HFF-Myc (cell line): ENCODE data around the gene TTC8.

Experiments
- DNase-seq: peaks from one replicate; pipeline ENCODE4 v3.0.0-alpha.2; 2011; ENCODE audit warnings: low read depth; ENCODE audit errors: extremely low read depth
- H3K4me3 ChIP-seq: replicated peaks from 2 replicates; pipeline ENCODE4 v1.5.1; 2011; ENCODE audit warnings: low read depth, mild to moderate bottlenecking, control low read depth, low read length
- TF ChIP-seq, protein P1 (sequence below): IDR thresholded peaks from 2 replicates; pipeline ENCODE4 v1.5.1; 2012; ENCODE audit warnings: mild to moderate bottlenecking, low read depth, low read length, control low read depth; ENCODE audit errors: missing control alignments

TTC8 gene

DNA sequence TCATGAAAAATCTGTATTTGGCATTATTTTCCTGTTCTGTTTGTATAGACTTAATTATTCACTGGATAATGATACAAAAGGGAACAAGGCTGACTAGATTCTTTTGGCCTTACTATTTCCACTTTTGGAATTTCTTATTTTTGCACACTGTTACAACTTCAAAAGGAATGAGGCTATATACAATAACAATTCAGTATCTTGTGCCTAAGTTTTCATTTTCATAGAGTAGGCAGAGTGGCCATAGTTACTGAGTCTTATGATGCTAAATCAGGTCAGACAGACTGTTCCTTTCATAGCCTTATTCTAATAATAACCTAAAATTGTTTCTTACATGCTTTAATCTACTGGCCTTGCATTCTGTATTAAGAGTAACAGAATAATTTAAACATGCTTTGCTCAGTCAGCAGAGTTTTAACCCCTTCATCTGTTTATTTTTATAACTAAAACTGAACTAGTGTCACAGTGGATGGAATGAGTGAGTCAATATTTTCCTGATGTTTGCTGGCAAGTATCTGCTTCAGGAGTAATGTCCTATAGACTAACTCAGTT, 10.5 kb downstream of the TTC8 start:
- DNase-seq: no peak
- TF ChIP-seq, protein P1, sequence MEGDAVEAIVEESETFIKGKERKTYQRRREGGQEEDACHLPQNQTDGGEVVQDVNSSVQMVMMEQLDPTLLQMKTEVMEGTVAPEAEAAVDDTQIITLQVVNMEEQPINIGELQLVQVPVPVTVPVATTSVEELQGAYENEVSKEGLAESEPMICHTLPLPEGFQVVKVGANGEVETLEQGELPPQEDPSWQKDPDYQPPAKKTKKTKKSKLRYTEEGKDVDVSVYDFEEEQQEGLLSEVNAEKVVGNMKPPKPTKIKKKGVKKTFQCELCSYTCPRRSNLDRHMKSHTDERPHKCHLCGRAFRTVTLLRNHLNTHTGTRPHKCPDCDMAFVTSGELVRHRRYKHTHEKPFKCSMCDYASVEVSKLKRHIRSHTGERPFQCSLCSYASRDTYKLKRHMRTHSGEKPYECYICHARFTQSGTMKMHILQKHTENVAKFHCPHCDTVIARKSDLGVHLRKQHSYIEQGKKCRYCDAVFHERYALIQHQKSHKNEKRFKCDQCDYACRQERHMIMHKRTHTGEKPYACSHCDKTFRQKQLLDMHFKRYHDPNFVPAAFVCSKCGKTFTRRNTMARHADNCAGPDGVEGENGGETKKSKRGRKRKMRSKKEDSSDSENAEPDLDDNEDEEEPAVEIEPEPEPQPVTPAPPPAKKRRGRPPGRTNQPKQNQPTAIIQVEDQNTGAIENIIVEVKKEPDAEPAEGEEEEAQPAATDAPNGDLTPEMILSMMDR: no peak
- H3K4me3 ChIP-seq: no peak overlapping the region

DNA sequence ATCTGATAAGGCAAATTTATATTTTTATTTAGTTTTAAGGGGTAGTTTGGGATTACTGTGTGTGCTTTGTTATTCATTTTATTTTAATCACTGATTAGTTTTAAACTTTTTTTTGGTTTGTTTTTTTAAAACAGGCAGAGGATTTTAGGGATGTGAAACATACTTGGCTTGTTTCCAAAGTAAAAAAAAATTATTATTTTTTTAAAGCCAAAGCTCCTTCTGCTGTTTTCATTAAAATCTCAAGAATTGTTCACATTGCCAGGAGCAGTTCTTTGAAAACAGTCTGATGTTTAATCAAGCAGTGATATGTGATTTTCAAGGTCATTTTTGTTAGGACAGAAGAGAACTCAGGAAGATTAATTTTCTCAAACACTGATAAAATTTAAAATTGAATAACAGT, 11.2 kb downstream of the TTC8 start:
- no peak for DNase-seq
- TF ChIP-seq, protein P1: no peak

DNA sequence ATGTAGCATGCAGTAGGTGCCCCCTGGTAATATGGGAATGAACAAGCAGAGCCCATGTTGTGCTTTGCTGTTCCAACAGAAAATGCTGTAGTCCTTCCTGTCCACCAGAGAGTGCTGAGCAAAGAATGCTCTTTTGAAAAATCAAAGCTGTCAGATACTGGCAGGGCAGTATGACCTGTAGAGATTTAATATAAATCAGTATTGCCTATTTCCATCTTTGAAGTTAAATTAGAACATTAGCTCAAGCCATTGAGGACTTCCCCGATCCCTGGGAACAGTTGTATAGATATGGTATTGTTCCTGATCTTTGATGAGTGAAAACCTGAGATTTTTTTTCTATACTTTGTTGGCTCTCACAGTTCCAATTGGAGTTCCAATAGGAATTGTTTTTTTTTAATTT, 13.0 kb downstream of the TTC8 start:
- TF ChIP-seq, protein P1: no peak
- no peak for DNase-seq

More for the DNA sequence above, 11.2 kb downstream of the TTC8 start:
- H3K4me3 ChIP-seq: no peak overlapping the region

DNA sequence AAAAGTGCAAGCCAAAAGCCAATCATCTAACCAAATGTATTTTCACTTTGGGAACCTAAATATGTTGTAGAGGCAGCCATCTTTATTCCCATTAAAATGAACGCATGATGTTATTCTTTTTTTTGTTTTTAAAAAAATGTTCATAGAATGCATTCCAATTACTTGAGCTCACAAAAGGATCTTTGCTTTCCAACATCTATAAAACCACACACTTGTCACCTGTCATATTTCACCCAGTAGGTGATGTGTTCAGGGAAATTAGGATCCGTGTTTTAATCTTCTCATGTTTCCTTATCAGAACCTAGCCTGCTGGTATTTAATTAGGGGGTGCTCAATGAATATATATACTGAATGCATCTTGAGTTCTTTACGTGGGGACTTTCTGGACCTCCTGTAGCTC, 13.6 kb downstream of the TTC8 start:
- no peak for DNase-seq
- H3K4me3 ChIP-seq: no peak overlapping the region
- TF ChIP-seq, protein P1: no peak

More for the DNA sequence above, 13.0 kb downstream of the TTC8 start:
- no peak overlapping the region for H3K4me3 ChIP-seq

DNA sequence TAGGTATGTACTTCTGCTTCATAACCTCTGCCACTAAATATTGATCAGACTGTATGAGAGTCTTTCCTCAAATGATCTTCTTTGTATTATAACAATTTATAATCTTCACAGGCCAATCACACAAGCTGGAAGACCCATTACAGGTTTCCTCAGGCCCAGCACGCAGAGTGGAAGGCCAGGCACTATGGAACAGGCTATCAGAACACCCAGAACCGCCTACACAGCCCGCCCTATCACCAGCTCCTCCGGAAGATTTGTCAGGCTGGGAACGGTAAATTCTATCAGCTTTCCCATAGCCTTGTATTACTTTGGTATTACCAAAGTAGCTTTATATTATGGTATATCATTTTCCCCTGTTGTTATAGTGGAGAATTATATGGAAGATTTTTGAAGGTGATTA, 16.5 kb downstream of the TTC8 start:
- H3K4me3 ChIP-seq: no peak overlapping the region
- DNase-seq: no peak
- TF ChIP-seq, protein P1: no peak

DNA sequence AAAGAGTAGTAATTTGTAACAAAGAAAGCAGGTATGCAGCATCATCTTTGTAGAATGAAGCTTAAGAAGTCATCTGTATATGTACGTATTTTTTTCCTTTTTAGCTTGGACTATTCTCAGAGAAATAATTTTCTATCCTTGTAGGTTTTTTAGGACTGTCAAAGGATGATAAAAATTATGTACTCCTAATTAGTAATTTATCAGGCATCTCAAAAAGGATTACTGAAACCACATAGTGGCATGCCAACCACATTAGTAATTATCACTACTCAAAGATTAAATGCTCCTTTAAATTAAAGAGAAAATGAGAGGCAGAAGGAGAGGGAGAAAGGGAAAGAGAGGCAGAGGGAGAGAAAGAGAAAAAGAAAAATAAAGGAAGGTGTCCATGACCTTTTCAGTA, 17.3 kb downstream of the TTC8 start:
- TF ChIP-seq, protein P1: no peak
- H3K4me3 ChIP-seq: no peak overlapping the region
- DNase-seq: no peak

DNA sequence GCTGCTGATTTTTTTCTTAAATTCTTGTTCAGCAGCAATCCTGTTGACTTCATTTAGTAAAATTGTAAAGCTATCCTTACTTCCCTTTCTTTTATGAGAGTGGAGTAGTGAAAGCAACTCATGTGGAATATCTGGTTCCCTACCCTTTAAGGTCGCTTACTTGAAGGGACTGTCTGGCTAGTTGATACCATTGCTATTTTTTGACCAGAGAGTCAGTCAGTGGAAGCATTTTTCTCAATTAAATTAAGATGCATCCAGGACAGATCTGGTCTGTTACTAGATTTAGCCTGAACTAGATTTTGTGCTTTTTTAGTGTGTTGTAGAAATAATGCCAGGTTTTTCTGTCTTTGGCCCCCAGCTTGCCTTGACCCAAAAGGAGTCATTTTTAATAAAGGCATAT, 18.0 kb downstream of the TTC8 start:
- no peak overlapping the region for H3K4me3 ChIP-seq
- TF ChIP-seq, protein P1: no peak
- no peak for DNase-seq
